ENCODE results near the gene ABCA7.

DNA sequence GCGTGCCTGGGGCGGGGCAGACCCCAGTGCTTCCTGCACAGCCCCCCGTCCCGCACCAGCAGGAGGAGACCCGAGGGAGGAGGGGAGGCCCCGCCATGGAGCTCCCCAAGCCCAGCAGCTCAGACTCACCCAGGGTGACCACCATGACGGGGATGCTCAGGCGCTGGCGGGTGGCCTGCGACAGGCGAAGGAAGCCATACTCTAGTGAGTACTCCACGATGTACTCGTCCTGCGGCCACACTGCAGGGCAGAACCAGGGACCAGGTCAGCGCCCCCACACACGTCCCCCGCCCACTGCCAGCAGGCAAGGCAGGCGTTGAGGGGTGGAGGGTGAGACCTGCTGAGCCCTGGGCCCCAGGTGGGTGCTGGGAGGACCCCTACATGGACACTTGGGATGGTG is 27.6 kb upstream of the ABCA7 start:
- TF ChIP-seq, protein P1, sequence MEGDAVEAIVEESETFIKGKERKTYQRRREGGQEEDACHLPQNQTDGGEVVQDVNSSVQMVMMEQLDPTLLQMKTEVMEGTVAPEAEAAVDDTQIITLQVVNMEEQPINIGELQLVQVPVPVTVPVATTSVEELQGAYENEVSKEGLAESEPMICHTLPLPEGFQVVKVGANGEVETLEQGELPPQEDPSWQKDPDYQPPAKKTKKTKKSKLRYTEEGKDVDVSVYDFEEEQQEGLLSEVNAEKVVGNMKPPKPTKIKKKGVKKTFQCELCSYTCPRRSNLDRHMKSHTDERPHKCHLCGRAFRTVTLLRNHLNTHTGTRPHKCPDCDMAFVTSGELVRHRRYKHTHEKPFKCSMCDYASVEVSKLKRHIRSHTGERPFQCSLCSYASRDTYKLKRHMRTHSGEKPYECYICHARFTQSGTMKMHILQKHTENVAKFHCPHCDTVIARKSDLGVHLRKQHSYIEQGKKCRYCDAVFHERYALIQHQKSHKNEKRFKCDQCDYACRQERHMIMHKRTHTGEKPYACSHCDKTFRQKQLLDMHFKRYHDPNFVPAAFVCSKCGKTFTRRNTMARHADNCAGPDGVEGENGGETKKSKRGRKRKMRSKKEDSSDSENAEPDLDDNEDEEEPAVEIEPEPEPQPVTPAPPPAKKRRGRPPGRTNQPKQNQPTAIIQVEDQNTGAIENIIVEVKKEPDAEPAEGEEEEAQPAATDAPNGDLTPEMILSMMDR (IDR thresholded peaks at IDR 0.05) = no peak
- no peak for TF ChIP-seq POLR2A (IDR thresholded peaks at IDR 0.05)

All from right lobe of liver (tissue), 4 donors.